LNCAP (cell line): Measurements from ENCODE around the gene DSG1.

Experiments used
- CTCF ChIP-seq: fragments of 450-650 bp; IDR thresholded peaks from 2 replicates; pipeline ENCODE4 v1.5.1; 2017; ENCODE audit warnings: mild to moderate bottlenecking

The DSG1 gene

GRCh38 chr18:31386741-31387140 lies 68.8 kb downstream of the DSG1 start:
- no peak for TF ChIP-seq CTCF

GRCh38 chr18:31393286-31393685 lies 75.3 kb downstream of the DSG1 start:
- TF ChIP-seq CTCF, result no peak

- TF ChIP-seq CTCF, result no peak
Observed at GRCh38 chr18:31396796-31397612, 79.0 kb downstream of the DSG1 start.

GRCh38 chr18:31398191-31398590 lies 80.2 kb downstream of the DSG1 start:
- no peak for TF ChIP-seq CTCF

- TF ChIP-seq CTCF, result no peak
Observed at GRCh38 chr18:31399306-31400032, 81.5 kb downstream of the DSG1 start.

- TF ChIP-seq CTCF, result no peak
Observed at GRCh38 chr18:31401156-31402025, 83.4 kb downstream of the DSG1 start.

- TF ChIP-seq CTCF, result no peak
Observed at GRCh38 chr18:31402026-31402373, 84.0 kb downstream of the DSG1 start.
